HCT116 (cell line): ENCODE measurements around the gene C19orf25.

ENCODE experiments used
- SRF ChIP-seq: IDR thresholded peaks from 2 replicates; pipeline ENCODE4 v1.6.1; 2012; ENCODE audit warnings: low read depth
- TF ChIP-seq, protein P1 (sequence below), 3 experiments: fragments of 200-600 bp in 1 of 3; sonication (generic) in 1 of 3; IDR thresholded peaks in 2 of 3; conservative IDR thresholded peaks in 1 of 3; 2 replicates each; pipeline ENCODE4 v1.5.1; 2012 to 2017; ENCODE audit warnings: low read depth in 2 of 3, low read length in 2 of 3, antibody characterized with exemption in 1 of 3, borderline replicate concordance in 1 of 3, control low read depth in 1 of 3, mild to moderate bottlenecking in 1 of 3, mixed read lengths in 1 of 3, mixed run types in 1 of 3, moderate library complexity in 1 of 3; ENCODE audit not compliant: insufficient read depth in 1 of 3
- TF ChIP-seq, protein P2 (sequence below): IDR thresholded peaks from 2 replicates; pipeline ENCODE4 v1.6.1; 2011; ENCODE audit warnings: mild to moderate bottlenecking, low read length, moderate library complexity; ENCODE audit not compliant: insufficient replicate concordance; ENCODE audit errors: extremely low read depth

DNA sequence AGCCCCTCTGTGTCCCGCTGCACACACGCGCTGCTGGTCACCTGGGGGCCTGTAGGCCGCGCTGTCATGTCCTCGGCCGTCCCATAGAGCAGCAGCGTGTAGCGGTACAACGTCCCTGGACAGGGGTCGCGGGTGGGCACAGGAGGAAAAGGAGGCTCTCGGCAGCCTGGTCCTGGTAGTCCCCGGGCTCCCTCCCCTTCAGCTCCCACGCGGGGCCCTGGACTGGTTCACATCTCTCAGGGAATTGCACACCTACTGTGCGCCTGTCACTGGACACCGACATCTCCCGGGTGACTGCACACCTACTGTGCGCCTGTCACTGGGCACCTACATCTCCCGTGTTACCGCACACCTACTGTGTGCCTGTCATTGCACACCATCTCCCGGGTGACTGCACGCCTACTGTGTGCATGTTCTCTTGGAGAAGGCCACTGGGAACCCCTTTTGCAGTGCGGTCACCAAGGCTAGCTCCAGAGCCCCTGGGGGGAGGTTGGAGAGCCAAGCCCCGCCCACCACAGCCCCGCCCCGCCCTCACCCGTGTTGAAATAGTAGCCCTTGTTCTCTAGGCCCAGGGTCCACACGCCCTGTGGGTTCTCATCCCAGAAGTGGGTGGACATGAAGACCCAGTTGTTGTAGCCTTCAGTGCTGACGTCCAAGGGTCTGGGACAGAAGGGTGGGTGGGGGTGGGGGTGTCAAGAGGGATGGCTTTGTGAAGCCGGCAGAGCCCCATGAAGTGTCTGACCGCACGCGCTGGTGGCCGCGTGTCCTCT lies 3.5 kb upstream of the C19orf25 start:
- TF ChIP-seq, protein P1, sequence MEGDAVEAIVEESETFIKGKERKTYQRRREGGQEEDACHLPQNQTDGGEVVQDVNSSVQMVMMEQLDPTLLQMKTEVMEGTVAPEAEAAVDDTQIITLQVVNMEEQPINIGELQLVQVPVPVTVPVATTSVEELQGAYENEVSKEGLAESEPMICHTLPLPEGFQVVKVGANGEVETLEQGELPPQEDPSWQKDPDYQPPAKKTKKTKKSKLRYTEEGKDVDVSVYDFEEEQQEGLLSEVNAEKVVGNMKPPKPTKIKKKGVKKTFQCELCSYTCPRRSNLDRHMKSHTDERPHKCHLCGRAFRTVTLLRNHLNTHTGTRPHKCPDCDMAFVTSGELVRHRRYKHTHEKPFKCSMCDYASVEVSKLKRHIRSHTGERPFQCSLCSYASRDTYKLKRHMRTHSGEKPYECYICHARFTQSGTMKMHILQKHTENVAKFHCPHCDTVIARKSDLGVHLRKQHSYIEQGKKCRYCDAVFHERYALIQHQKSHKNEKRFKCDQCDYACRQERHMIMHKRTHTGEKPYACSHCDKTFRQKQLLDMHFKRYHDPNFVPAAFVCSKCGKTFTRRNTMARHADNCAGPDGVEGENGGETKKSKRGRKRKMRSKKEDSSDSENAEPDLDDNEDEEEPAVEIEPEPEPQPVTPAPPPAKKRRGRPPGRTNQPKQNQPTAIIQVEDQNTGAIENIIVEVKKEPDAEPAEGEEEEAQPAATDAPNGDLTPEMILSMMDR (IDR thresholded peaks at IDR 0.05 in 2 of 3, conservative IDR thresholded peaks at IDR 0.05 in 1 of 3; ENCODE audit: borderline replicate concordance in 1 of 3, insufficient read depth in 1 of 3, low read depth in 2 of 3, low read length in 2 of 3): no peak
- TF ChIP-seq, protein P2, sequence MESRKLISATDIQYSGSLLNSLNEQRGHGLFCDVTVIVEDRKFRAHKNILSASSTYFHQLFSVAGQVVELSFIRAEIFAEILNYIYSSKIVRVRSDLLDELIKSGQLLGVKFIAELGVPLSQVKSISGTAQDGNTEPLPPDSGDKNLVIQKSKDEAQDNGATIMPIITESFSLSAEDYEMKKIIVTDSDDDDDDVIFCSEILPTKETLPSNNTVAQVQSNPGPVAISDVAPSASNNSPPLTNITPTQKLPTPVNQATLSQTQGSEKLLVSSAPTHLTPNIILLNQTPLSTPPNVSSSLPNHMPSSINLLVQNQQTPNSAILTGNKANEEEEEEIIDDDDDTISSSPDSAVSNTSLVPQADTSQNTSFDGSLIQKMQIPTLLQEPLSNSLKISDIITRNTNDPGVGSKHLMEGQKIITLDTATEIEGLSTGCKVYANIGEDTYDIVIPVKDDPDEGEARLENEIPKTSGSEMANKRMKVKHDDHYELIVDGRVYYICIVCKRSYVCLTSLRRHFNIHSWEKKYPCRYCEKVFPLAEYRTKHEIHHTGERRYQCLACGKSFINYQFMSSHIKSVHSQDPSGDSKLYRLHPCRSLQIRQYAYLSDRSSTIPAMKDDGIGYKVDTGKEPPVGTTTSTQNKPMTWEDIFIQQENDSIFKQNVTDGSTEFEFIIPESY: no peak
- TF ChIP-seq SRF: no peak
